Prostate gland (tissue), 2 donors: ENCODE measurements around the gene LTF.

Experiments used
- CTCF ChIP-seq, 4 experiments: fragments of 200-600 bp in 2 of 4; fragments of 450-650 bp in 2 of 4; sonication (generic) in 2 of 4; IDR thresholded peaks; 1 replicate in 3 of 4; 2 replicates in 1 of 4; pipeline ENCODE4 v1.5.1; 2016 to 2019; ENCODE audit warnings: antibody characterized with exemption in 4 of 4, mild to moderate bottlenecking in 2 of 4, moderate library complexity in 2 of 4
- POLR2A ChIP-seq: fragments of 450-650 bp; IDR thresholded peaks from one replicate; pipeline ENCODE4 v1.6.1; 2016; ENCODE audit warnings: antibody characterized with exemption, mild to moderate bottlenecking

DNA sequence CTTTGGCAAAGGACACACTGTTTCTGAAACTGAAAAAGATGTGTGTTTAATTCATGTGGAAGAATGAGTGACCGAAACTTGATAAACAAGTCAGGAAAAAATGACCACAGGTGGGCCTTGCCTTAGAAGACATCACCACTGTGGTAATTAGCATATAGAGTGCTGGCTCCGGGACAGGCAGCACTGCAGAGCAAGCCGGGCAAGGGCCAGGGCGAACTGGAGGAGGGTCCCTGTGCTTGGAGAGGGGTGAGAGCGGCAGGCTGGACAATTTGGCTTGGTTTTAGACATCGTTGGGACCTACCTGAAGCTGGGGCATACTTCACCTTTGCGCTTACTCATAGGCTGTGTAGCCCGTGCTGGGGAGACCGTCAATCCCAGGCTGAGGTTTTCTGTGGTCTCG is 41.2 kb upstream of the LTF start:
- TF ChIP-seq CTCF (IDR thresholded peaks at IDR 0.05) (no peak), POLR2A (no peak)
